SU-DHL-6 (cell line): ENCODE data around the gene CA12.

ENCODE experiments used
- H2AFZ ChIP-seq: fragments of 200-600 bp; sonication (generic); 2 replicates; pipeline ENCODE4 v1.6.1; 2014; ENCODE audit warnings: low read depth, mild to moderate bottlenecking, moderate library complexity, mixed read lengths, antibody characterized with exemption, low read length; ENCODE audit not compliant: severe bottlenecking
- H3F3A ChIP-seq: fragments of 200-600 bp; shearing (Covaris generic); 2 replicates; pipeline ENCODE4 v1.6.0; 2016; ENCODE audit warnings: antibody characterized with exemption, mild to moderate bottlenecking; ENCODE audit not compliant: insufficient read depth
- H3K27ac ChIP-seq: fragments of 200-600 bp; sonication (generic); 2 replicates; pipeline ENCODE4 v1.5.1; 2016; ENCODE audit warnings: low read depth, mild to moderate bottlenecking, low read length, moderate library complexity, mixed read lengths
- H3K27me3 ChIP-seq: fragments of 200-600 bp; sonication (generic), shearing (Covaris generic); 2 replicates; pipeline ENCODE4 v1.6.0; 2014; ENCODE audit warnings: mild to moderate bottlenecking, low read length
- H3K36me3 ChIP-seq: fragments of 200-600 bp; sonication (generic); 2 replicates; pipeline ENCODE4 v1.6.1; 2014; ENCODE audit warnings: mild to moderate bottlenecking, low read length, mixed read lengths
- H3K4me2 ChIP-seq: fragments of 300-600, 200-600 bp; shearing (Covaris generic), sonication (generic); 2 replicates; pipeline ENCODE4 v1.6.0; 2014; ENCODE audit warnings: low read length, low read depth, mild to moderate bottlenecking; ENCODE audit not compliant: poor library complexity, severe bottlenecking
- H3K4me3 ChIP-seq: fragments of 200-600 bp; sonication (generic); 2 replicates; pipeline ENCODE4 v1.5.1; 2014; ENCODE audit warnings: antibody characterized with exemption, low read length, mild to moderate bottlenecking, mixed read lengths; ENCODE audit not compliant: insufficient read depth, poor library complexity, severe bottlenecking
- H3K79me2 ChIP-seq: fragments of 200-600 bp; sonication (generic); 2 replicates; pipeline ENCODE4 v1.6.1; 2014; ENCODE audit warnings: mild to moderate bottlenecking, low read length, moderate library complexity; ENCODE audit not compliant: insufficient read depth
- H3K9ac ChIP-seq: fragments of 200-600 bp; sonication (generic); 2 replicates; pipeline ENCODE4 v1.7.0; 2014; ENCODE audit warnings: mild to moderate bottlenecking, low read length
- H3K9me2 ChIP-seq: fragments of 200-600 bp; sonication (generic); replicated peaks from 2 replicates; pipeline ENCODE4 v1.6.1; 2014; ENCODE audit warnings: low read length; ENCODE audit not compliant: insufficient read depth
- H3K9me3 ChIP-seq: fragments of 200-600 bp; sonication (generic); 2 replicates; pipeline ENCODE4 v1.6.1; 2014; ENCODE audit warnings: low read length, mixed read lengths; ENCODE audit not compliant: insufficient read depth
- H4K20me1 ChIP-seq: fragments of 200-600 bp; sonication (generic); 2 replicates; pipeline ENCODE4 v1.6.1; 2014; ENCODE audit warnings: low read depth, mild to moderate bottlenecking, antibody characterized with exemption, low read length, moderate library complexity, mixed read lengths
- CTCF ChIP-seq: fragments of 200-600 bp; sonication (generic); IDR thresholded peaks from one replicate; pipeline ENCODE4 v1.5.1; 2017; ENCODE audit warnings: antibody characterized with exemption, mild to moderate bottlenecking, low read length, moderate library complexity; ENCODE audit not compliant: insufficient read depth, poor library complexity, severe bottlenecking
- EZH2phosphoT487 ChIP-seq: fragments of 200-600 bp; sonication (generic), shearing (Covaris generic); conservative IDR thresholded peaks from 2 replicates; pipeline ENCODE4 v1.6.1; 2018; ENCODE audit warnings: mild to moderate bottlenecking, antibody characterized with exemption, low read length, moderate library complexity, mixed read lengths

The CA12 gene

GRCh38 chr15:63335543-63336240 is 46.0 kb downstream of the CA12 start:
- Histone ChIP-seq H3K9ac (no peak overlapping the region), H3F3A (no peaks in the 10 kb centered on the region), H3K79me2 (no peaks in the 10 kb centered on the region), H3K27ac (no peak overlapping the region), H3K9me3 (no peaks in the 10 kb centered on the region), H2AFZ (no peak overlapping the region), H3K9me2 (no peaks in the 10 kb centered on the region), H3K4me2 (no peak overlapping the region), H4K20me1 (no peaks in the 10 kb centered on the region), H3K4me3 (no peak overlapping the region), H3K27me3 (no peaks in the 10 kb centered on the region), H3K36me3 (no peaks in the 10 kb centered on the region)
- TF ChIP-seq EZH2phosphoT487 (no peak), CTCF (no peak)

- no peaks in the 10 kb centered on the region for H3K9me2 ChIP-seq
- no peaks in the 10 kb centered on the region for H3F3A ChIP-seq
- H3K27ac ChIP-seq, result no peak overlapping the region
- TF ChIP-seq EZH2phosphoT487 (no peak), CTCF (no peak)
- H3K27me3 ChIP-seq, result no peaks in the 10 kb centered on the region
- no peak overlapping the region for H3K4me2 ChIP-seq
- H3K79me2 ChIP-seq, result no peaks in the 10 kb centered on the region
- no peaks in the 10 kb centered on the region for H3K36me3 ChIP-seq
- H4K20me1 ChIP-seq, result no peaks in the 10 kb centered on the region
- no peaks in the 10 kb centered on the region for H3K9me3 ChIP-seq
- no peak overlapping the region for H3K9ac ChIP-seq
- no peak overlapping the region for H3K4me3 ChIP-seq
- H2AFZ ChIP-seq, result no peak overlapping the region
These were observed 46.8 kb downstream of the CA12 start for GRCh38 chr15:63334821-63335220.

- TF ChIP-seq CTCF (no peak), EZH2phosphoT487 (no peak)
- Histone ChIP-seq H4K20me1 (no peaks in the 10 kb centered on the region), H3K9me3 (no peaks in the 10 kb centered on the region), H3K9ac (no peak overlapping the region), H3K4me2 (no peak overlapping the region), H3K4me3 (no peak overlapping the region), H3K27ac (no peak overlapping the region), H3F3A (no peaks in the 10 kb centered on the region), H3K27me3 (no peaks in the 10 kb centered on the region), H2AFZ (no peak overlapping the region), H3K36me3 (no peaks in the 10 kb centered on the region), H3K9me2 (no peaks in the 10 kb centered on the region), H3K79me2 (no peaks in the 10 kb centered on the region)
These were observed 49.1 kb downstream of the CA12 start for GRCh38 chr15:63332367-63333124.
